ENCODE results near the gene PIP5K1B. TPM values are rescaled to one million over a fixed set of nuclear protein-coding genes. Genes with fewer than 3 reads are reported as not detected.

PIP5K1B gene
- total RNA-seq, 1 experiment from 2014 or later = 2.5 TPM

DNA sequence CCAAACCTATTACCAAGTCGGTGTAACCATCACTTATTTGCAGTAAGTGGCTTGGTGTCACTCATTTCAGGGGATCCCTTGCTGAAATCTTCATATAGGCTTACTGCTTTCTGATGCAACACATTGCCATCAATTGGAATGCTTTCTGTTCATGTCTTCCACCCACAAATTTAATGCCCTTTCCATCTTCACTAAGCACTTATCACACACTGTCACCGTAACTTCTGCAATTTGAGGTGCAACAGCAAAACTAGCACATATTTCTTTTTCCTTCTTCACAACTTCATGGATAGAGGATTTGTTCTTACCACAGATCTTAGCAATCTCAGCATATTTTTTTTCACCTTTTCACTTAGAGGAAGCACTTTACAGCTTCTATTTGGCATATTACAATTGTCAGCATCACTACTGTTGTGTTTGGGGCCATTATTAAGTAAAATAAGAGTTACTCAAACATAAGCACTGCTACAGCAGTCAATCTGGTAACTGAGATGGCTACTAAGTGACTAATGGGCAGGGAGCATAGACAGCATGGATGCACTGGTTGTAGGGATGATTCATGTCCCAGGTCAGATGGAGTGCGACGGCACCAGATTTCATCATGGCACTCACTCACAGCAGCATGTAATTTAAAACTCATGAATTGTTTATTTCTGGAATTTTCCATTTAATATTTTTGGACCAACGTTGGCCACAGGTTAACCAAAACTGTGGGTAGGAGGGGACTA is 70.1 kb downstream of the PIP5K1B start:
- no peak overlapping the region for H3K23ac ChIP-seq (ENCODE audit: insufficient read length, low read depth, low read length)
- no peak for DNase-seq

More for the DNA sequence above, 70.1 kb downstream of the PIP5K1B start:
- H2AK5ac ChIP-seq (ENCODE audit: insufficient read length, low read length) = no peak overlapping the region
- no peaks in the 10 kb centered on the region for H3K79me1 ChIP-seq (ENCODE audit: insufficient read depth, low read depth, low read length, poor library complexity, severe bottlenecking)
- no peak overlapping the region for H4K5ac ChIP-seq (ENCODE audit: insufficient read length, low read depth, low read length)
- no peak overlapping the region for H3K27ac Mint-ChIP-seq
- no peak overlapping the region for H3T11ph ChIP-seq (ENCODE audit: low read length)
- no peak overlapping the region for H3K4me3 Mint-ChIP-seq
- TF ChIP-seq, protein P1, sequence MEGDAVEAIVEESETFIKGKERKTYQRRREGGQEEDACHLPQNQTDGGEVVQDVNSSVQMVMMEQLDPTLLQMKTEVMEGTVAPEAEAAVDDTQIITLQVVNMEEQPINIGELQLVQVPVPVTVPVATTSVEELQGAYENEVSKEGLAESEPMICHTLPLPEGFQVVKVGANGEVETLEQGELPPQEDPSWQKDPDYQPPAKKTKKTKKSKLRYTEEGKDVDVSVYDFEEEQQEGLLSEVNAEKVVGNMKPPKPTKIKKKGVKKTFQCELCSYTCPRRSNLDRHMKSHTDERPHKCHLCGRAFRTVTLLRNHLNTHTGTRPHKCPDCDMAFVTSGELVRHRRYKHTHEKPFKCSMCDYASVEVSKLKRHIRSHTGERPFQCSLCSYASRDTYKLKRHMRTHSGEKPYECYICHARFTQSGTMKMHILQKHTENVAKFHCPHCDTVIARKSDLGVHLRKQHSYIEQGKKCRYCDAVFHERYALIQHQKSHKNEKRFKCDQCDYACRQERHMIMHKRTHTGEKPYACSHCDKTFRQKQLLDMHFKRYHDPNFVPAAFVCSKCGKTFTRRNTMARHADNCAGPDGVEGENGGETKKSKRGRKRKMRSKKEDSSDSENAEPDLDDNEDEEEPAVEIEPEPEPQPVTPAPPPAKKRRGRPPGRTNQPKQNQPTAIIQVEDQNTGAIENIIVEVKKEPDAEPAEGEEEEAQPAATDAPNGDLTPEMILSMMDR (conservative IDR thresholded peaks at IDR 0.05) = no peak
- H3K27ac ChIP-seq (ENCODE audit: insufficient read length, low read depth, low read length) = no peak overlapping the region
- no peaks in the 10 kb centered on the region for H3K79me2 ChIP-seq (ENCODE audit: insufficient read depth, low read length)
- no peak overlapping the region for H2BK15ac ChIP-seq (ENCODE audit: low read depth, low read length)
- no peaks in the 10 kb centered on the region for H3K27me3 ChIP-seq (ENCODE audit: insufficient read depth, low read length)
- H3K4ac ChIP-seq (ENCODE audit: low read depth, low read length) = no peak overlapping the region
- H2AFZ ChIP-seq (ENCODE audit: low read length) = no peak overlapping the region
- no peak overlapping the region for H2BK12ac ChIP-seq (ENCODE audit: insufficient read length, low read depth, low read length)
- H3K4me1 ChIP-seq (ENCODE audit: insufficient read depth, low read length) = peaks cover 2% of the 10 kb centered on the region; the same call in 1 of the 2 replicates
- H3K23me2 ChIP-seq (ENCODE audit: insufficient read length, low read depth, low read length, poor library complexity, severe bottlenecking) = peaks cover under 1% of the 10 kb centered on the region
- no peak overlapping the region for H3K14ac ChIP-seq (ENCODE audit: insufficient read depth, low read length)
- WGBS (ENCODE audit: extremely low coverage, insufficient read length, low lambda C conversion rate) = no CpG with 5 or more reads among the region's 5 CpGs
- no peaks in the 10 kb centered on the region for H3K9me3 ChIP-seq (ENCODE audit: control insufficient read depth, low read depth, low read length)
- no peaks in the 10 kb centered on the region for H3K36me3 Mint-ChIP-seq (ENCODE audit: insufficient read depth in 1 of 3, low read depth in 3 of 3)
- no peak overlapping the region for H4K8ac ChIP-seq (replicated peaks; ENCODE audit: insufficient read length, low read depth, low read length)
- no peak overlapping the region for H2BK20ac ChIP-seq (ENCODE audit: low read depth, low read length, poor library complexity, severe bottlenecking)
- H4K20me1 ChIP-seq (ENCODE audit: control insufficient read depth, insufficient read depth, insufficient read length) = no peaks in the 10 kb centered on the region
- no peak overlapping the region for H2BK120ac ChIP-seq (ENCODE audit: low read depth, low read length, poor library complexity, severe bottlenecking)
- no peak overlapping the region for H3K9ac ChIP-seq (ENCODE audit: extremely low read depth, insufficient read length, low read length)
- no peak overlapping the region for H3K4me2 ChIP-seq (ENCODE audit: insufficient read depth, insufficient read length, low read length)
- no peak overlapping the region for H2BK5ac ChIP-seq (ENCODE audit: insufficient read length, low read length)
- no peak overlapping the region for H4K91ac ChIP-seq (ENCODE audit: insufficient read length, low read depth, low read length)
- no peak overlapping the region for H3K56ac ChIP-seq (ENCODE audit: insufficient read length, low read depth, low read length)
- H3K18ac ChIP-seq (ENCODE audit: insufficient read length, low read depth, low read length) = no peak overlapping the region
- H3K4me1 Mint-ChIP-seq = no peaks in the 10 kb centered on the region
- peaks cover 2% of the 10 kb centered on the region for H3K27me3 Mint-ChIP-seq (ENCODE audit: low read depth)
- H3K9me3 Mint-ChIP-seq = no peaks in the 10 kb centered on the region
